ENCODE data around the gene FZR1. TPM values are rescaled to one million over a fixed set of nuclear protein-coding genes. Genes with fewer than 3 reads are reported as not detected.

FZR1 gene
- total and polyA plus RNA-seq, 2 experiments from 2014 or later, result 48.6 to 68.5 TPM

GRCh38 chr19:3516675-3517207 is 10.6 kb downstream of the FZR1 start:
- H3K27me3 ChIP-seq, result no peaks in the 10 kb centered on the region
- TF ChIP-seq CTCF (IDR thresholded peaks at IDR 0.05; ENCODE audit: low read depth, low read length), result no peak
- no peaks in the 10 kb centered on the region for H3K9me3 ChIP-seq (ENCODE audit: low read depth)
- no peak overlapping the region for H3K4me3 ChIP-seq
- no peaks in the 10 kb centered on the region for H3K4me1 ChIP-seq (ENCODE audit: low read depth)
- H3K27ac ChIP-seq, result no peak overlapping the region
- no peaks in the 10 kb centered on the region for H3K36me3 ChIP-seq
- DNase-seq (ENCODE audit: low read depth in 1 of 2, low spot score in 1 of 2), result no peak

GRCh38 chr19:3517638-3518037 is 11.5 kb downstream of the FZR1 start:
- no peaks in the 10 kb centered on the region for H3K27me3 ChIP-seq
- no peak for DNase-seq (ENCODE audit: low read depth in 1 of 2, low spot score in 1 of 2)
- no peaks in the 10 kb centered on the region for H3K36me3 ChIP-seq
- H3K4me3 ChIP-seq, result no peak overlapping the region
- TF ChIP-seq CTCF (IDR thresholded peaks at IDR 0.05; ENCODE audit: low read depth, low read length), result no peak
- H3K27ac ChIP-seq, result no peak overlapping the region
- H3K4me1 ChIP-seq (ENCODE audit: low read depth), result no peaks in the 10 kb centered on the region
- H3K9me3 ChIP-seq (ENCODE audit: low read depth), result no peaks in the 10 kb centered on the region

- no peak for DNase-seq (ENCODE audit: low read depth in 1 of 2, low spot score in 1 of 2)
- TF ChIP-seq CTCF (IDR thresholded peaks at IDR 0.05; ENCODE audit: low read depth, low read length), result no peak
Observed at GRCh38 chr19:3518255-3518654, 12.1 kb downstream of the FZR1 start.

GRCh38 chr19:3518659-3519058 is 12.5 kb downstream of the FZR1 start:
- Histone ChIP-seq H3K4me3 (no peak overlapping the region), H3K4me1 (ENCODE audit: low read depth) (no peaks in the 10 kb centered on the region), H3K27ac (no peak overlapping the region), H3K27me3 (no peaks in the 10 kb centered on the region), H3K36me3 (peaks cover 4% of the 10 kb centered on the region), H3K9me3 (ENCODE audit: low read depth) (no peaks in the 10 kb centered on the region)
- TF ChIP-seq CTCF (IDR thresholded peaks at IDR 0.05; ENCODE audit: low read depth, low read length), result no peak
- DNase-seq (ENCODE audit: low read depth in 1 of 2, low spot score in 1 of 2), result no peak

More at GRCh38 chr19:3518255-3518654, 12.1 kb downstream of the FZR1 start:
- Histone ChIP-seq H3K27ac (no peak overlapping the region), H3K36me3 (no peaks in the 10 kb centered on the region), H3K4me1 (ENCODE audit: low read depth) (no peaks in the 10 kb centered on the region), H3K4me3 (no peak overlapping the region), H3K27me3 (no peaks in the 10 kb centered on the region), H3K9me3 (ENCODE audit: low read depth) (no peaks in the 10 kb centered on the region)

- H3K9me3 ChIP-seq (ENCODE audit: low read depth), result no peaks in the 10 kb centered on the region
- no peaks in the 10 kb centered on the region for H3K4me1 ChIP-seq (ENCODE audit: low read depth)
- peaks cover 7% of the 10 kb centered on the region for H3K36me3 ChIP-seq
- no peak overlapping the region for H3K27ac ChIP-seq
- no peak for TF ChIP-seq CTCF (IDR thresholded peaks at IDR 0.05; ENCODE audit: low read depth, low read length)
- no peak overlapping the region for H3K4me3 ChIP-seq
- H3K27me3 ChIP-seq, result no peaks in the 10 kb centered on the region
- no peak for DNase-seq (ENCODE audit: low read depth in 1 of 2, low spot score in 1 of 2)
Observed at GRCh38 chr19:3519126-3519525, 13.0 kb downstream of the FZR1 start.

Measured in cardiac muscle cell (in vitro differentiated cells and primary cell).